HPDE6-E6E7 (cell line): ENCODE results near the gene PLAAT4.

Experiments used
- DNase-seq: peaks from one replicate; pipeline ENCODE4 v3.0.0; 2011; ENCODE audit warnings: missing footprints; ENCODE audit errors: extremely low spot score

Gene PLAAT4

GRCh38 chr11:63536669-63537292 is at the start of gene PLAAT4:
PLAAT4 (plus strand) TSS chr11:63536808; CDS start chr11:63536869, 61 bp downstream.
- peak; percentile 53 for DNase-seq

GRCh38 chr11:63488789-63489188 is 47.8 kb upstream of the PLAAT4 start:
- no peak for DNase-seq

- no peak for DNase-seq
Observed at GRCh38 chr11:63489879-63490278, 46.7 kb upstream of the PLAAT4 start.

- no peak for DNase-seq
Observed at GRCh38 chr11:63490551-63491239, 45.9 kb upstream of the PLAAT4 start, which contains the start of gene PLAAT5. PLAAT5 (minus strand) TSS chr11:63491167; CDS start chr11:63491034, 133 bp downstream.

GRCh38 chr11:63491240-63491587 is 45.4 kb upstream of the PLAAT4 start:
- DNase-seq = no peak

GRCh38 chr11:63491636-63492372 is 44.8 kb upstream of the PLAAT4 start:
- DNase-seq = no peak

- no peak for DNase-seq
Observed at GRCh38 chr11:63492441-63492840, 44.2 kb upstream of the PLAAT4 start.

- DNase-seq = no peak
Observed at GRCh38 chr11:63493127-63493526, 43.5 kb upstream of the PLAAT4 start.

GRCh38 chr11:63494975-63495374 is 41.6 kb upstream of the PLAAT4 start:
- no peak for DNase-seq

- no peak for DNase-seq
Observed at GRCh38 chr11:63499874-63500273, 36.7 kb upstream of the PLAAT4 start.

GRCh38 chr11:63501236-63501635 is 35.4 kb upstream of the PLAAT4 start:
- no peak for DNase-seq

GRCh38 chr11:63502252-63502820 is 34.3 kb upstream of the PLAAT4 start:
- no peak for DNase-seq

- no peak for DNase-seq
Observed at GRCh38 chr11:63503492-63503891, 33.1 kb upstream of the PLAAT4 start.

- no peak for DNase-seq
Observed at GRCh38 chr11:63504054-63504453, 32.6 kb upstream of the PLAAT4 start.

- no peak for DNase-seq
Observed at GRCh38 chr11:63504933-63505586, 31.5 kb upstream of the PLAAT4 start.

- no peak for DNase-seq
Observed at GRCh38 chr11:63505857-63506528, 30.6 kb upstream of the PLAAT4 start, which contains the start of gene LGALS12. LGALS12 (plus strand) TSS chr11:63506084; CDS start chr11:63506459, 375 bp downstream.

- no peak for DNase-seq
Observed at GRCh38 chr11:63506876-63507275, 29.7 kb upstream of the PLAAT4 start.

GRCh38 chr11:63507511-63507910 is 29.1 kb upstream of the PLAAT4 start:
- DNase-seq = no peak

GRCh38 chr11:63508009-63508408 is 28.6 kb upstream of the PLAAT4 start:
- DNase-seq = no peak

- no peak for DNase-seq
Observed at GRCh38 chr11:63508745-63509144, 27.9 kb upstream of the PLAAT4 start.

GRCh38 chr11:63510360-63511047 is 26.1 kb upstream of the PLAAT4 start:
- no peak for DNase-seq
